Neural progenitor cell (in vitro differentiated cells): ENCODE data around the gene CNN3. TPM values are rescaled to one million over a fixed set of nuclear protein-coding genes. Genes with fewer than 3 reads are reported as not detected.

Source experiments
- DNase-seq: peaks from one replicate; pipeline ENCODE4 v3.0.0-alpha.2; 2016; ENCODE audit warnings: low spot score
- H2AFZ ChIP-seq: fragments of 200-600 bp; sonication (generic); replicated peaks from 2 replicates; pipeline ENCODE4 v1.6.1; 2016; ENCODE audit warnings: antibody characterized with exemption
- H3F3A ChIP-seq: fragments of 200-600 bp; sonication (generic); 2 replicates; pipeline ENCODE4 v1.6.1; 2016; ENCODE audit warnings: antibody characterized with exemption, low read depth
- H3K27ac ChIP-seq: fragments of 200-600 bp; sonication (generic); 2 replicates; pipeline ENCODE4 v1.5.1; 2016; ENCODE audit warnings: mild to moderate bottlenecking
- H3K27me3 ChIP-seq: fragments of 200-600 bp; sonication (generic); 2 replicates; pipeline ENCODE4 v1.6.1; 2016; ENCODE audit warnings: mild to moderate bottlenecking, moderate library complexity
- H3K36me3 ChIP-seq: fragments of 200-600 bp; sonication (generic); 2 replicates; pipeline ENCODE4 v1.5.1; 2016
- H3K4me1 ChIP-seq: fragments of 200-600 bp; sonication (generic); 2 replicates; pipeline ENCODE4 v1.6.1; 2016; ENCODE audit warnings: mixed run types
- H3K4me2 ChIP-seq: fragments of 200-600 bp; sonication (generic); 2 replicates; pipeline ENCODE4 v1.6.1; 2016
- H3K4me3 ChIP-seq: fragments of 200-600 bp; sonication (generic); 2 replicates; pipeline ENCODE4 v1.5.1; 2016
- H3K79me2 ChIP-seq: fragments of 200-600 bp; sonication (generic); 2 replicates; pipeline ENCODE4 v1.6.1; 2016; ENCODE audit warnings: low read depth
- H3K9ac ChIP-seq: fragments of 200-600 bp; sonication (generic); 2 replicates; pipeline ENCODE4 v1.6.1; 2016
- H3K9me3 ChIP-seq: fragments of 200-600 bp; sonication (generic); 2 replicates; pipeline ENCODE4 v1.5.1; 2016; ENCODE audit warnings: low read depth
- H4K20me1 ChIP-seq: fragments of 200-600 bp; sonication (generic); 2 replicates; pipeline ENCODE4 v1.6.1; 2016; ENCODE audit warnings: low read depth
- H3K27ac Mint-ChIP-seq: 3 replicates; pipeline ENCODE4 v1.8.0; 2021; ENCODE audit warnings: mixed read lengths
- H3K27me3 Mint-ChIP-seq: 2 replicates; pipeline ENCODE4 v1.8.0; 2022; ENCODE audit warnings: low read depth, mild to moderate bottlenecking, inconsistent platforms, moderate library complexity, mixed read lengths; ENCODE audit not compliant: insufficient read depth
- H3K36me3 Mint-ChIP-seq: 3 replicates; pipeline ENCODE4 v1.8.0; 2021; ENCODE audit warnings: mixed read lengths
- H3K4me1 Mint-ChIP-seq: 3 replicates; pipeline ENCODE4 v1.8.0; 2021; ENCODE audit warnings: mixed read lengths
- H3K4me3 Mint-ChIP-seq: 3 replicates; pipeline ENCODE4 v1.8.0; 2021; ENCODE audit warnings: mild to moderate bottlenecking, moderate library complexity, mixed read lengths
- H3K9me3 Mint-ChIP-seq: 3 replicates; pipeline ENCODE4 v1.8.0; 2020; ENCODE audit warnings: mixed read lengths
- CTCF ChIP-seq: fragments of 200-600 bp; sonication (generic); IDR thresholded peaks from 2 replicates; pipeline ENCODE4 v1.5.1; 2017; ENCODE audit warnings: antibody characterized with exemption, mild to moderate bottlenecking
- EZH2 ChIP-seq: fragments of 200-600 bp; sonication (generic); IDR thresholded peaks from 2 replicates; pipeline ENCODE4 v1.6.1; 2017; ENCODE audit warnings: antibody characterized with exemption, mild to moderate bottlenecking, moderate library complexity
- EZH2phosphoT487 ChIP-seq: fragments of 200-600 bp; sonication (generic); IDR thresholded peaks from 2 replicates; pipeline ENCODE4 v1.6.1; 2017; ENCODE audit warnings: antibody characterized with exemption
- total RNA-seq: library from RNA; depleted of rRNA; stranded (reverse); fragments of >200 nt; gene quantifications from 2 replicates; pipeline ENCODE4 v1.2.3, GENCODE V29; 2015; ENCODE audit warnings: low replicate concordance

The CNN3 gene
- total RNA-seq, 1 donor from 2014 or later = 644 TPM

- Histone ChIP-seq H3K4me3 (no peak overlapping the region), H3K27me3 (no peaks in the 10 kb centered on the region), H3K4me2 (no peak overlapping the region), H3K79me2 (no peaks in the 10 kb centered on the region), H3K4me1 (peaks cover 19% of the 10 kb centered on the region), H3F3A (peaks cover 9% of the 10 kb centered on the region), H3K9ac (no peak overlapping the region), H3K27ac (no peak overlapping the region), H3K36me3 (no peaks in the 10 kb centered on the region), H4K20me1 (no peaks in the 10 kb centered on the region), H2AFZ (no peak overlapping the region), H3K9me3 (no peaks in the 10 kb centered on the region)
- Mint-ChIP-seq H3K27ac (peak overlapping the region; percentile 50), H3K4me1 (peaks cover 22% of the 10 kb centered on the region), H3K36me3 (peaks cover 6% of the 10 kb centered on the region), H3K4me3 (no peak overlapping the region), H3K9me3 (peaks cover 9% of the 10 kb centered on the region), H3K27me3 (no peaks in the 10 kb centered on the region)
- DNase-seq = no peak
- TF ChIP-seq EZH2 (no peak), CTCF (no peak), EZH2phosphoT487 (no peak)
Measured at GRCh38 chr1:94878329-94878728, 48.6 kb downstream of the CNN3 start.

GRCh38 chr1:94876362-94876761 is 50.5 kb downstream of the CNN3 start:
- H3K9me3 ChIP-seq = no peaks in the 10 kb centered on the region
- H3K27ac ChIP-seq = no peak overlapping the region
- DNase-seq = no peak
- no peaks in the 10 kb centered on the region for H3F3A ChIP-seq
- TF ChIP-seq EZH2 (no peak), EZH2phosphoT487 (no peak), CTCF (no peak)
- H4K20me1 ChIP-seq = no peaks in the 10 kb centered on the region
- no peak overlapping the region for H3K27ac Mint-ChIP-seq
- H3K79me2 ChIP-seq = no peaks in the 10 kb centered on the region
- H3K4me2 ChIP-seq = no peak overlapping the region
- H3K27me3 ChIP-seq = no peaks in the 10 kb centered on the region
- H3K9ac ChIP-seq = no peak overlapping the region
- no peak overlapping the region for H3K4me3 Mint-ChIP-seq
- no peaks in the 10 kb centered on the region for H3K36me3 ChIP-seq
- H3K4me3 ChIP-seq = no peak overlapping the region
- H3K9me3 Mint-ChIP-seq = peaks cover 9% of the 10 kb centered on the region
- H3K36me3 Mint-ChIP-seq = peaks cover 6% of the 10 kb centered on the region
- H3K4me1 ChIP-seq = peaks cover 7% of the 10 kb centered on the region
- peaks cover 14% of the 10 kb centered on the region for H3K4me1 Mint-ChIP-seq
- no peaks in the 10 kb centered on the region for H3K27me3 Mint-ChIP-seq
- no peak overlapping the region for H2AFZ ChIP-seq

GRCh38 chr1:94875794-94876193 is 51.1 kb downstream of the CNN3 start:
- Histone ChIP-seq H3K36me3 (no peaks in the 10 kb centered on the region), H3F3A (no peaks in the 10 kb centered on the region), H3K9ac (no peak overlapping the region), H4K20me1 (no peaks in the 10 kb centered on the region), H3K79me2 (no peaks in the 10 kb centered on the region), H3K4me3 (no peak overlapping the region), H3K9me3 (no peaks in the 10 kb centered on the region), H2AFZ (no peak overlapping the region), H3K27me3 (no peaks in the 10 kb centered on the region), H3K4me1 (peaks cover 7% of the 10 kb centered on the region), H3K4me2 (no peak overlapping the region), H3K27ac (no peak overlapping the region)
- no peak overlapping the region for H3K4me3 Mint-ChIP-seq
- peaks cover 14% of the 10 kb centered on the region for H3K4me1 Mint-ChIP-seq
- no peak overlapping the region for H3K27ac Mint-ChIP-seq
- TF ChIP-seq EZH2 (no peak), CTCF (no peak), EZH2phosphoT487 (no peak)
- H3K27me3 Mint-ChIP-seq = no peaks in the 10 kb centered on the region
- H3K9me3 Mint-ChIP-seq = peaks cover 9% of the 10 kb centered on the region
- DNase-seq = no peak
- peaks cover 6% of the 10 kb centered on the region for H3K36me3 Mint-ChIP-seq
